ENCODE results near the gene APBA2.
"Not testable (repeated sequence)": the region's sequence is repeated elsewhere in the genome, so short reads cannot be mapped to it uniquely, and the experiment has no call there.

GRCh38 chr15:28843520-28843919, 42.3 kb upstream of the APBA2 start:
- TF ChIP-seq, protein P1, sequence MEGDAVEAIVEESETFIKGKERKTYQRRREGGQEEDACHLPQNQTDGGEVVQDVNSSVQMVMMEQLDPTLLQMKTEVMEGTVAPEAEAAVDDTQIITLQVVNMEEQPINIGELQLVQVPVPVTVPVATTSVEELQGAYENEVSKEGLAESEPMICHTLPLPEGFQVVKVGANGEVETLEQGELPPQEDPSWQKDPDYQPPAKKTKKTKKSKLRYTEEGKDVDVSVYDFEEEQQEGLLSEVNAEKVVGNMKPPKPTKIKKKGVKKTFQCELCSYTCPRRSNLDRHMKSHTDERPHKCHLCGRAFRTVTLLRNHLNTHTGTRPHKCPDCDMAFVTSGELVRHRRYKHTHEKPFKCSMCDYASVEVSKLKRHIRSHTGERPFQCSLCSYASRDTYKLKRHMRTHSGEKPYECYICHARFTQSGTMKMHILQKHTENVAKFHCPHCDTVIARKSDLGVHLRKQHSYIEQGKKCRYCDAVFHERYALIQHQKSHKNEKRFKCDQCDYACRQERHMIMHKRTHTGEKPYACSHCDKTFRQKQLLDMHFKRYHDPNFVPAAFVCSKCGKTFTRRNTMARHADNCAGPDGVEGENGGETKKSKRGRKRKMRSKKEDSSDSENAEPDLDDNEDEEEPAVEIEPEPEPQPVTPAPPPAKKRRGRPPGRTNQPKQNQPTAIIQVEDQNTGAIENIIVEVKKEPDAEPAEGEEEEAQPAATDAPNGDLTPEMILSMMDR (tag by site-specific recombination; IDR thresholded peaks at IDR 0.05): not testable (repeated sequence)
- TF ChIP-seq, protein P2, sequence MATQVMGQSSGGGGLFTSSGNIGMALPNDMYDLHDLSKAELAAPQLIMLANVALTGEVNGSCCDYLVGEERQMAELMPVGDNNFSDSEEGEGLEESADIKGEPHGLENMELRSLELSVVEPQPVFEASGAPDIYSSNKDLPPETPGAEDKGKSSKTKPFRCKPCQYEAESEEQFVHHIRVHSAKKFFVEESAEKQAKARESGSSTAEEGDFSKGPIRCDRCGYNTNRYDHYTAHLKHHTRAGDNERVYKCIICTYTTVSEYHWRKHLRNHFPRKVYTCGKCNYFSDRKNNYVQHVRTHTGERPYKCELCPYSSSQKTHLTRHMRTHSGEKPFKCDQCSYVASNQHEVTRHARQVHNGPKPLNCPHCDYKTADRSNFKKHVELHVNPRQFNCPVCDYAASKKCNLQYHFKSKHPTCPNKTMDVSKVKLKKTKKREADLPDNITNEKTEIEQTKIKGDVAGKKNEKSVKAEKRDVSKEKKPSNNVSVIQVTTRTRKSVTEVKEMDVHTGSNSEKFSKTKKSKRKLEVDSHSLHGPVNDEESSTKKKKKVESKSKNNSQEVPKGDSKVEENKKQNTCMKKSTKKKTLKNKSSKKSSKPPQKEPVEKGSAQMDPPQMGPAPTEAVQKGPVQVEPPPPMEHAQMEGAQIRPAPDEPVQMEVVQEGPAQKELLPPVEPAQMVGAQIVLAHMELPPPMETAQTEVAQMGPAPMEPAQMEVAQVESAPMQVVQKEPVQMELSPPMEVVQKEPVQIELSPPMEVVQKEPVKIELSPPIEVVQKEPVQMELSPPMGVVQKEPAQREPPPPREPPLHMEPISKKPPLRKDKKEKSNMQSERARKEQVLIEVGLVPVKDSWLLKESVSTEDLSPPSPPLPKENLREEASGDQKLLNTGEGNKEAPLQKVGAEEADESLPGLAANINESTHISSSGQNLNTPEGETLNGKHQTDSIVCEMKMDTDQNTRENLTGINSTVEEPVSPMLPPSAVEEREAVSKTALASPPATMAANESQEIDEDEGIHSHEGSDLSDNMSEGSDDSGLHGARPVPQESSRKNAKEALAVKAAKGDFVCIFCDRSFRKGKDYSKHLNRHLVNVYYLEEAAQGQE (tag by site-specific recombination; IDR thresholded peaks at IDR 0.05): not testable (repeated sequence)
- not testable (repeated sequence) for TF ChIP-seq KLF10 (tag by site-specific recombination; IDR thresholded peaks at IDR 0.05); ZBTB8A (tag by site-specific recombination; IDR thresholded peaks at IDR 0.05); SALL2 (tag by site-specific recombination; IDR thresholded peaks at IDR 0.05; ENCODE audit: borderline replicate concordance); ZNF654 (tag by site-specific recombination; IDR thresholded peaks at IDR 0.05; ENCODE audit: low read depth); ZNF777 (tag by site-specific recombination; IDR thresholded peaks at IDR 0.05; ENCODE audit: borderline replicate concordance); ZNF133 (tag by site-specific recombination; IDR thresholded peaks at IDR 0.05); PRDM1 (tag by site-specific recombination; IDR thresholded peaks at IDR 0.05)
- TF ChIP-seq, protein P3, sequence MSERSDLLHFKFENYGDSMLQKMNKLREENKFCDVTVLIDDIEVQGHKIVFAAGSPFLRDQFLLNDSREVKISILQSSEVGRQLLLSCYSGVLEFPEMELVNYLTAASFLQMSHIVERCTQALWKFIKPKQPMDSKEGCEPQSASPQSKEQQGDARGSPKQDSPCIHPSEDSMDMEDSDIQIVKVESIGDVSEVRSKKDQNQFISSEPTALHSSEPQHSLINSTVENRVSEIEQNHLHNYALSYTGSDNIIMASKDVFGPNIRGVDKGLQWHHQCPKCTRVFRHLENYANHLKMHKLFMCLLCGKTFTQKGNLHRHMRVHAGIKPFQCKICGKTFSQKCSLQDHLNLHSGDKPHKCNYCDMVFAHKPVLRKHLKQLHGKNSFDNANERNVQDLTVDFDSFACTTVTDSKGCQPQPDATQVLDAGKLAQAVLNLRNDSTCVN (tag by site-specific recombination; optimal IDR thresholded peaks at IDR 0.05): not testable (repeated sequence)
- TF ChIP-seq, protein P4, sequence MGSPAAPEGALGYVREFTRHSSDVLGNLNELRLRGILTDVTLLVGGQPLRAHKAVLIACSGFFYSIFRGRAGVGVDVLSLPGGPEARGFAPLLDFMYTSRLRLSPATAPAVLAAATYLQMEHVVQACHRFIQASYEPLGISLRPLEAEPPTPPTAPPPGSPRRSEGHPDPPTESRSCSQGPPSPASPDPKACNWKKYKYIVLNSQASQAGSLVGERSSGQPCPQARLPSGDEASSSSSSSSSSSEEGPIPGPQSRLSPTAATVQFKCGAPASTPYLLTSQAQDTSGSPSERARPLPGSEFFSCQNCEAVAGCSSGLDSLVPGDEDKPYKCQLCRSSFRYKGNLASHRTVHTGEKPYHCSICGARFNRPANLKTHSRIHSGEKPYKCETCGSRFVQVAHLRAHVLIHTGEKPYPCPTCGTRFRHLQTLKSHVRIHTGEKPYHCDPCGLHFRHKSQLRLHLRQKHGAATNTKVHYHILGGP (tag by site-specific recombination; IDR thresholded peaks at IDR 0.05): not testable (repeated sequence)
